Right lobe of liver (tissue), 4 donors: Measurements from ENCODE around the gene REXO1.

Experiments used
- CTCF ChIP-seq, 4 donors: fragments of 200-600 bp in 3 of 4; fragments of 450-650 bp in 1 of 4; IDR thresholded peaks; one replicate each; pipeline versions ENCODE4 v1.5.1 to v1.8.0; 2016 to 2022; ENCODE audit warnings: antibody characterized with exemption in 4 of 4, mild to moderate bottlenecking in 2 of 4
- POLR2A ChIP-seq: fragments of 450-650 bp; IDR thresholded peaks from one replicate; pipeline ENCODE4 v1.6.1; 2017; ENCODE audit warnings: antibody characterized with exemption, mild to moderate bottlenecking
- donor health status: DM: no; HTN: no; CAD: no.
- donor health status: DM: no; HTN: no; CAD: no.
- donor health status: DM: no; HTN: yes; CAD: no.

GRCh38 chr19:1861599-1862031, 13.3 kb upstream of the REXO1 start:
- TF ChIP-seq CTCF (IDR thresholded peaks at IDR 0.05) (no peak), POLR2A (no peak)
